Stimulated activated CD8-positive, alpha-beta memory T cell treated with anti-CD3 and anti-CD28 coated beads, Interleukin-4, amount 100 ng/mL, for 24 hours (primary cell): ENCODE measurements around the gene LRBA.
"Not testable (repeated sequence)": the region's sequence is repeated elsewhere in the genome, so short reads cannot be mapped to it uniquely, and the experiment has no call there.

ENCODE experiments used
- DNase-seq: peaks from one replicate; pipeline ENCODE4 v3.0.0-alpha.2; 2020; ENCODE audit warnings: low read depth

The LRBA gene

DNA sequence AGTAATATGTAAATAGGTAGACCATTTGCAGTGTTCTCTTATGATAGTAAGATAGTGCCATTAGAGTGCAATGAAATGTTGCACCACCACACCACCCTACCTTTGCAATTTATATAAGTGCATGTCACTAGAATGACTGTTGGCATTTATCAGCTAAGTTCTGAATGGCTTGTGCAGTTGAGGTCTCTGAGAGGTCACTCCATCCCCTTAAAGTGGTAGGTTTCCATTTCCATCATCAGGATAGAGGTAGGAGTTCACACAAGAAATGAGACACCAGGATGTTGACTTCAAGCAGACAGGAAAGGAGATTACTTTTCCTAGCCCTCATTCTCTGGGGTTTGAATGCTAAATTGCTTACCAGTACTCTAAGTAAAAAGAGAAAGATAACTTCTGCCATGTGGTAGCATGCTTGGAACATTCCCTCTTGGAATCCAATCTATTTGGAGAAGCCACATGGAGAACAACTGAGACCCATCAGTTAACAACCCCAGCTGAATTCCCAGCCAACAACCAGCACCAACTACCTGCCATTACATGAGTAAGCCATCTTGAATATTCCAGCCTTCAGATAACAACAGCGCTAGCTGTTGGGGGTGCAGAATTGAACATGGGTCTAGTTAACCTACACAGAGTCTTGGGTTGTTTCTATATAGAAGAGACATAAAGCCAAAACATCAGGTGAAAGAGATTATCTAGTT is 6.7 kb upstream of the LRBA start:
- DNase-seq, result no peak

- DNase-seq, result peak; percentile 75
These were observed 619 bp upstream of the LRBA start for GRCh38 chr4:151015459-151016347.

DNA sequence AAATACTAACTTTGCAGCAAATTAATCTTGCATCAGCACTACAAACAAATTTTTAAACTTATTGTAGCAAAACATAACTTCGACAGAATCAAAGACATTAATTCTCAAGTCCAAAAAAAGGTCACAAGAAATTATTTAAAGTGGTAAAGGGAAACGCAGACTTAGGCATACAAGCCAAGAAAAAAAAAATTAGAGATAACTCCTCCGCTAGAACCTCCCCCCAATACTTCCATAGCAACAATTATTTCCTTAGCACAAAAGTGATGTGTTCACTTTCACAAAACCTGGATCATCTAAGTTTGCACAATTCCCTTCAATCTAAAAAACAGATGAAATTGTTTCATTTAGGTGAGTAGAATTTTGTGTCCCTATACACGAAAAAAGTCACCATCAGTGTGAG is 1.1 kb downstream of the LRBA start:
- no peak for DNase-seq

DNA sequence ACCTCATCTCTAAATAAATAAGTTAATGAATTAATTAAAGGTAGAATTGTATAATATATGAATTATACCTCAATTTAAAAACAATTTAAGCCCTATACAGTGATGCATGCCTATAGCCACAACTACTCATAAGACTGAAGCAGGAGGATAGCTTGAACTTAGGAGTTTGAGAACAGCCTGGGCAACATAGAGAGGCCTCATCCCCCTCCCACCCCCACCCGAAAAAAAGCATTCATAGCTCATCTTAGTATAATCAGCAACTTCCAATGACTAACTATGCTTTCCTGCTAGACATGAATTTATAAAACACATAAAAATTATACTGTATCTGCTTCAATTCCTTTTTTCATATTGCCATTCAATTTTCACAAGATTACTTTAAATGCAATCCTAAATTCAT is 1.6 kb downstream of the LRBA start:
- DNase-seq, result no peak

- DNase-seq, result no peak
These were observed 2.3 kb downstream of the LRBA start for GRCh38 chr4:151012820-151013219.

GRCh38 chr4:151012376-151012775 is 2.7 kb downstream of the LRBA start:
- DNase-seq, result no peak

- DNase-seq, result no peak
These were observed 10.9 kb downstream of the LRBA start for GRCh38 chr4:151004222-151004621.

DNA sequence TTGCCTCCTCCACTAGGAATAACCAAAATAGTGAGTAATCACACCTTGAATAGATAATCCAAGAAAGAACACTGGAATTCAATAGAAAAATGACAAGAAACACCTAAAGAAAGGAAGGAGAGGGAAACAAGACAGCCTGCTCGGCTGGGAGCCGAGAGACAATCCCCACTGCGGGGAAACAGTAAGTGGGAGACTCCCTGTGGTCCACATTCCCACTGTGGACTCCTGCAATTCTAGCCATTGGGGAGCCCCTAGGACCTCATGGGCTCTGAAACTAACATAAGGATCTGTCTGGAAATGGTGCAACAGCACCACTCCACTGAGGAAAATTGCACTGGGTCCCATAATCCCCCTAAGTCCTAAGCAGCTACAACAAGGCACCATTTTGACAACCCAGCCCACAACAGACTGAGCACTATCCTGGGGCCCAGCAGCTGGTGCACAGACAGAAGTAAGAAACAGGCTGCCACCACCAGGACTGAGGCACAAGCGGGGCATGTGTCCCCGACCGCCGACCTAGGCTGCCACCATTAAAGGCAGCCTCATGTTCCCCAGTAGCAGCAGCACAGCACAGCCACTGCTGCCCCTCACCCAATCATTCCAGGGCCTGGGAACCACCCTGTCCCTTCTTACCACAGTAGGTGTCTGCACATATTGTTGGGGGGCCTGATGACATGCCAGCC is 14.2 kb downstream of the LRBA start:
- no peak for DNase-seq

DNA sequence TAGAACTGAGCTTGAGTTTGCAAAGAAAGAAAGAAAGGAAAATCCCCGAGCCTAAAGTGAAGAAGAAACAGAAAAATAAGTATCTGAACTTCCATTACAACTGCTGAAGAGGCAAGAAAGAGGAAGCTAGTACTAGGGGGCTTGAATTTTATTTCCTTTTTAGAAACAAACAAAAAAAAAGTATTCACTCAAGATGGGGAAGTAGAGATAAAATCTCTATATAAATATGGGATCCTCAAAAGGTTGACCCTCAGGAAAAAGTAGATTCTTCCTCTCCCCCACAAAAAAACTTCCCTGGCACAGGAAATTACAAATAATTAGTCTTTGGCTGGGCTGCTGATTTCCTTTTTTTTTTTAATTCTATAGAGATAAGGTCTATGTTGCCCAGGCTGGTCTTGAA is 16.0 kb downstream of the LRBA start:
- no peak for DNase-seq

- DNase-seq, result no peak
These were observed 17.9 kb downstream of the LRBA start for GRCh38 chr4:150997141-150997540.

GRCh38 chr4:150994721-150995120 is 20.4 kb downstream of the LRBA start:
- DNase-seq, result no peak

- DNase-seq, result not testable (repeated sequence)
These were observed 21.5 kb downstream of the LRBA start for GRCh38 chr4:150993577-150993976.

DNA sequence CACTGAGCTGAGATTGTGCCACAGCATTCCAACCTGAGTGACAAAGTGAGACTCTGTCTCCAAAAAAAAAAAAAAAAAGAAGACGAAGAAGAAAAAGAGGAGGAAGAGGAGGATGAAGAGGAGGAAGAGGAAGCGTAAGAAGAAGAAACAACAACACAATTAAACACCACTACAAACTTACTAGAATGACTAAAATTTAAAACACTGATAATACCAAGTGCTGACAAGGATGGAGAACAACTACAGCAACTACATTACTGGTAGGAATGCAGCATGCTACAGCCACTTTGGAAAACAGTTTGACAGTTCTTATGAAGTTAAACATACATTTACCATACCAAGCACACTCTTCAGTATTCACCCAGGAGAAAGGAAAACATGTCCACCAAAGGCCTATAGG is 24.1 kb downstream of the LRBA start:
- no peak for DNase-seq

DNA sequence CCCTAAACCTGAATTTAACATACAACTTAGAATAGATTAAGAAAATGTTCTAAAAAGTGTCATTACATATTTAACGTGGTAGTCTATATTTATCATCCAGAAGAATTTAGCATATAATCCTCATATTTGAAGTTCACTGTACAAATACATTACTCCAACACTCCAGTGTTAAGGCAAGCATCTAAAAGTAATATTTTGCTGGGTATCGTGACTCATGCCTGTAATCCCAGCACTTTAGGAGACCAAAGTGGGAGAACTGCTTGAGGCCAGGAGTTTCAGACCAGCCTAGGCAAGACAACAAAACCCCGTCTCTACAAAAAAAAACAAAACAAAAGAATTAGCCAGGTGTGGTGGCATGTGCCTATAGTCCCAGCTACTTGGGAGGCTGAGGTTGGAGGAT is 24.8 kb downstream of the LRBA start:
- DNase-seq, result no peak

DNA sequence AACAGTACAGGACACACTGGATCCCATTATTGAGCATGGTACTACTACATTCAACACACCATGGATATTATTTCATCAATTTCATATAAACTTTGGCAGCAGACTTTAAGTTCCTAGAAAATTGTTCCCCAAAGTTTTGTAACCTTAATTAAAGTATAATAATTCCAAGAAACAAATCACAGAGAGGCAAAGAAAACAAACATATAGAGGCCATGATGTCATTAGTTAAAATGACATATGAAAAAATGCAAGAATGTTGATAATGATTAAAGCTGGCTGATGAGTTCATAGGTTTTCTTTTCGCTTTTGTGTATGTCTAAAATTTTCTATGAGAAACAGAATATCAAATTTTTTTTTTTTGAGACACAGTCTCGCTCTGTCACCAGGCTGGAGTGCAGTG is 26.8 kb downstream of the LRBA start:
- DNase-seq, result no peak

DNA sequence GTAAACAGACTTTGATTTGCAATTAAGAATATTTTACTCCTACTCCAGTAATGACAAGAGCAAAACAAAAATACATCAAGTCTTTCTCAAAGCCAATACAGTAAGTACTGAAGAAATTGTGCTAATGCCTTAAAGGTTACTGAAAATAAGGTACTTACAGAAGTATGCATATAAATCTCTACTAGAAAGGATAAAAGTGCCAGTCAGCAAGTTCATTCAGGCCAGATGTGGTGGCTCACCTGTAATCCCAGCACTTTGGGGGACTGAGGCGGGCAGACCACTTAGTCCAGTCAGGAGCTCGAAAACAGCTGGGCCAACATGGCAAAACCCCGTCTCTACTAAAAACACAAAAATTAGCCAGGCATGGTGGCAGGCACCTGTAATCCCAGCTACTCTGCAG is 27.9 kb downstream of the LRBA start:
- no peak for DNase-seq

GRCh38 chr4:150986085-150986484 is 29.0 kb downstream of the LRBA start:
- peak; percentile 9 for DNase-seq

DNA sequence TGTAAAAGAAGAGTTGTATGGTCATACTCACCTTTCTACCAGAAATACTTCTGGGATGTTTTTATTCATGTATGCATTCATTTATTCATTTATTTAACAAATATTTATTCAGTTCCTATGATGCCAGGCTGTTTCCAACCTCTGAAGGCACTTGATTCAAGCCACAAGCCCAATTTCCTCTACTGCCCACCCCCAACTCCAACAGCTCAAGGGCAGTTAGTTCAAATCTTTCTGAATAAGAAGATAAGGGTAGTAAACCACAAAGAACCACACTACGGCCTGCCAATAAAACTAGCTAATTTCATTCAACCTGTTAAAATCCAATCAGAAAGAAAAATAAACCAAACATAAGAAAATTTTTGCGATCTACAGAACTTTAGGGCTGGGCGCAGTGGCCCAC is 31.2 kb downstream of the LRBA start:
- no peak for DNase-seq

- no peak for DNase-seq
These were observed 32.4 kb downstream of the LRBA start for GRCh38 chr4:150982557-150983233.

GRCh38 chr4:150978738-150979575 is 36.1 kb downstream of the LRBA start:
- no peak for DNase-seq

DNA sequence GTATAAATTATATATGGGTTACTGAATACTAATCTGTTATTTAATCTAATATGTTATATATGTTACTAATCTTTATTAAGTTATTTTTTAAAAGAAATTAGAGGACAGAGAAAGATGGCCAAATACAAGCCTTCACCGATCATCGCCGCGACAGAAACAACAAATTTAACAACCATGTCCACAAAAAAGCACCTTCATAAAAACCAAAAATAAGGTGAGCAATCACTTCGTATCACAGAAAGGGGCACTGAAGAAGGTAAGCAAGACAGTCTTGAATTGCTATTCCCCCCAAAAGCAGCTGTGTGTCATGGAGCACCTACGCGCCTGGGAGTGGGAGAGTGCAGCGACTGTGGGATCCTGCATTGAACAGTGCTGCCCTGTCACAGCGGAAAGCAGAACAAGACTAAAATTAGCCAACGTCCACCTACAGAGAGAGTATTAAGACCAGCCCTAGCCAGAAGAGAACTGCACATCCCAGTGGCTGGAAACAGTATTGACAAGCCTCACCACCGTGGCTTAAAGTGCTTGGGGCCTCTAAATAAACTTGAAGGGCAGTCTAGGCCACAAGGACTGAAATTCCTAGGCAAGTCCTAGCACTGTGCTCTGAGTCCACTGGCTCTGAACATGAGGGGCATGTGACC is 38.5 kb downstream of the LRBA start:
- no peak for DNase-seq
